22Rv1 (cell line): ENCODE results near the gene ZNF565.
A peak's percentile ranks its signal among the peaks of the same experiment; 100 is the strongest.

Experiments used
- H3K27ac ChIP-seq: fragments of 450-650 bp; 2 replicates; pipeline ENCODE4 v1.5.1; 2017
- CTCF ChIP-seq: fragments of 450-650 bp; IDR thresholded peaks from 2 replicates; pipeline ENCODE4 v1.5.1; 2017; ENCODE audit warnings: mild to moderate bottlenecking
- ZFX ChIP-seq: fragments of 450-650 bp; IDR thresholded peaks from 2 replicates; pipeline ENCODE4 v1.6.1; 2017; ENCODE audit warnings: antibody characterized with exemption, borderline replicate concordance

The ZNF565 gene

DNA sequence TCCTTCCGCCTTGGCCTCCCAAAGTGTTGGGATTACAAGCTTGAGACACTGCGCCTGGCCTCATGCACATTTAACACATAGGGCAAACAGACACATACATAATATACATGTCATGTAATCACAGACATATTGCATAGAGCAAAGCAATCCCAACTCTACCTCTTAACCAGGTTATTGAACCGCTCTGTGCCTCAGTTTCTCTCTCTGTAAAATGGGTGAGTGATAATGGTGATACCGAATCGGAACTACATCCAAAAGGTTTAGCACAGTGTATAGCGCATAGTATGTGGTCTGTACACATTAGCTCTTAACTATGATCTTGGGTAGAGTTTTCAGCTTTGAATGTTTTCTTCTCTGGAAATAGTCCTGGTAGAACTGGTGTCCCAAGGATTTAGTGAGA, 69.8 kb downstream of the ZNF565 start:
- no peak overlapping the region for H3K27ac ChIP-seq
- TF ChIP-seq ZFX: no peak

- TF ChIP-seq CTCF (no peak), ZFX (no peak)
- 0 out of 2 replicates have a peak overlapping the region, but pooled peaks have one; percentile 99 for H3K27ac ChIP-seq
These were observed 72.0 kb downstream of the ZNF565 start for GRCh38 chr19:36142496-36142895.

- peak overlapping the region; percentile 99 for H3K27ac ChIP-seq
- TF ChIP-seq ZFX: no peak
- no peak for TF ChIP-seq CTCF
These were observed 72.4 kb downstream of the ZNF565 start for GRCh38 chr19:36142046-36142445.

DNA sequence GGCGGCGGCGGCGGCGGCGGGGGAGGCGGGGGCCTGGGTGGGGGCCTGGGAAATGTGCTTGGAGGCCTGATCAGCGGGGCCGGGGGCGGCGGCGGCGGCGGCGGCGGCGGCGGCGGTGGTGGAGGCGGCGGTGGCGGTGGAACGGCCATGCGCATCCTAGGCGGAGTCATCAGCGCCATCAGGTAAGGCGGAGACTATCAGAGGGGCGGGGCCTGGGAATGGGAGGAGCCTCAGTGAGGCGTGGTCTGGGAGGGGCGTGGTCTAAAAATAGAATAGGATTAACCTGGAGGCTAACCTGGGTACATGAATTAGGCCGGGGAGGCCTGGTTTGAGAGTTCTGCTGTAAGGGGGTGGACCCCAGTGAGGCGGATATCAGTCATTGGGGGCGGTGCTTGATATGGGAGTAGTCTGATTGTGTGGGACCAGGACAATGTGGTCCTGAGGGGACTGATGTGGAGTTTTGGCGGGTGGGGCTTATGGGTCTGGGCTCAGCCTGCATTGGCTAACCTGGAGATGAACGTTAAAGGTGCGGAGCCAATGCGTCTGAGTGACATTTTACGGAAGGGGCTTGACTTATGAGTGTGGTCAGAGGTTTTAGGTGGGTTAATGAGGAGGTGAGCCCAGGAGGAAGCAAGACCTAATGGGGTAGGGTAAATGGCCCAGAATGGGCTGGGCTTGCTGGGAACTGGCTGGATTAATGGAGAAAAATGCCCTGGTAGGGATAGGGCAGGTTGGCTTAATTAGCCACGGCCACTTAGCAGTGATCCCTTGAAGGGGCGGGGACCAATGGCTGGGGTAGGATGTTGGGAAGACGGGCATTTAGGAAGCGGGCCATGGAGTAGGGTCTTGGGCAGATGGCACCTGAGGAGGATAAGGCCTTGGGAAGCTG, 73.2 kb downstream of the ZNF565 start:
- H3K27ac ChIP-seq: peak overlapping the region; percentile 99
- TF ChIP-seq ZFX (no peak), CTCF (no peak)

- peak overlapping the region; percentile 99 for H3K27ac ChIP-seq
- no peak for TF ChIP-seq CTCF
These were observed 74.0 kb downstream of the ZNF565 start for GRCh38 chr19:36140304-36141038.

DNA sequence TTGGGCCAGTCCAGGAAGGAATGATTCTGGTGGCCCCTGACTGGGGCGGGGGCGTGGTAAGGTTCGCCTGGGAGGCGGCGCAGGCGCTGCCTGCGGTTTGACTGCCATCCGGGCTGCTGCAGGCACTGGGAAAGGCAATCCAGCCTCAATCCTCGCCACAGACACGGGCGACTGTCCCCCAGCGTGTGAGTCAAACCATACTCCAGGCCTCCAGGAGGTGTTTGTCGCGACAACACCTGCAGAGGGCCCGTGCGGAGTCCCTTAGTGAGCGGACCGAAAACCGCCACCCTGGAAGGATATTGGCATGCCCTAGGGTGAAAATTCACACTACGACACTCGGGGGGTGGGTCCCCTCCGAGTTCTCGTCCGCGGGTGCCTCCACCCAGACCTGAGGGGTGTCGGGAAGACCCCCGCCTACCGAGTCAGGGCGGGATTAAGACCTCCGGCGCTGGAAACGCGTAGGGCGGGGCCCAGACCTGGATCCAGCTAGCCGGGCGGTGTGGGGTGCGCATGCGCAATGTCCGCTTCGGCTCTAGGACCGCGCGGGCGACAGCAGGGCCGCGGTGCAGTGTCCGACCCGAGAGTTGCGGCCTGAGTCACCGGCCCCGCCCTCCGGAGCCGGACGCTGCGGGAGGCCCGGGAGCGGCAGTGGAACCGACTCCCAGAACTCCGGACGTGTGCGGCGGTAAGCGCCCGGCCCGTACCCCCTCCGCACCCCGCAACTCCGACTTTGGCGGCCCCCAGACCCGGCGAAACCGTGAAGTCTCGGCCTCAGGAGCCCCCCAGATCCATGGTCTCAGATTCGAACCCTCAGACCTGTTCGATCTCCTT, 74.8 kb downstream of the ZNF565 start, which contains the start of gene CAPNS1:
Gene CAPNS1 (plus strand): TSS at position 594 of the 831 bp plus-strand sequence. CDS start 946 bp downstream, outside the sequence.
- peak within 1 kb of the TSS; percentile 99 for H3K27ac ChIP-seq
- TF ChIP-seq CTCF: peak; percentile 18; the same call in 1 of the 2 replicates
- TF ChIP-seq ZFX: no peak

- TF ChIP-seq CTCF (no peak), ZFX (no peak)
- peak overlapping the region; percentile 99 for H3K27ac ChIP-seq
These were observed 75.4 kb downstream of the ZNF565 start for GRCh38 chr19:36139120-36139472.
